DND-41 (cell line): Measurements from ENCODE around the gene TOR2A.

Source experiments
- ATAC-seq: fragments of 200-7000 bp; cut with Tn5 transposase; 3 replicates; pipeline ENCODE4 v1.9.1; 2021; ENCODE audit warnings: low read depth; ENCODE audit not compliant: insufficient read depth
- DNase-seq: peaks from one replicate; pipeline ENCODE4 v3.0.0-alpha.2; 2020
- H2AFZ ChIP-seq: 2 replicates; pipeline ENCODE4 v1.6.0; 2012; ENCODE audit warnings: low read depth, low read length
- H3K27ac ChIP-seq: 2 replicates; pipeline ENCODE4 v1.5.1; 2012; ENCODE audit warnings: low read length, inconsistent platforms
- H3K27me3 ChIP-seq: fragments of 200-600 bp; sonication (generic); 2 replicates; pipeline ENCODE4 v1.6.0; 2012; ENCODE audit warnings: low read length, mild to moderate bottlenecking, inconsistent platforms; ENCODE audit not compliant: insufficient read depth, poor library complexity
- H3K36me3 ChIP-seq: 2 replicates; pipeline ENCODE4 v1.5.1; 2012; ENCODE audit warnings: low read length, inconsistent platforms; ENCODE audit not compliant: insufficient read depth
- H3K4me1 ChIP-seq: 2 replicates; pipeline ENCODE4 v1.5.1; 2012; ENCODE audit warnings: mild to moderate bottlenecking, low read length; ENCODE audit not compliant: insufficient read depth
- H3K4me2 ChIP-seq: 2 replicates; pipeline ENCODE4 v1.6.0; 2012; ENCODE audit warnings: mild to moderate bottlenecking, moderate library complexity, low read length, inconsistent platforms; ENCODE audit not compliant: insufficient read depth
- H3K4me3 ChIP-seq, 2 experiments: fragments of 200-600 bp in 1 of 2; shearing (Covaris generic) in 1 of 2; 2 replicates each; pipeline ENCODE4 v1.5.1; 2012 to 2016; ENCODE audit warnings: inconsistent platforms in 2 of 2, low read length in 2 of 2, mild to moderate bottlenecking in 2 of 2, low read depth in 1 of 2, moderate library complexity in 1 of 2
- H3K79me2 ChIP-seq: 2 replicates; pipeline ENCODE4 v1.6.0; 2012; ENCODE audit warnings: low read length, inconsistent platforms; ENCODE audit not compliant: insufficient read depth
- H3K9ac ChIP-seq: 2 replicates; pipeline ENCODE4 v1.6.0; 2012; ENCODE audit warnings: low read depth, mild to moderate bottlenecking, inconsistent platforms, low read length, moderate library complexity
- H3K9me3 ChIP-seq: 2 replicates; pipeline ENCODE4 v1.5.1; 2012; ENCODE audit warnings: low read length, moderate library complexity, mild to moderate bottlenecking, inconsistent platforms; ENCODE audit not compliant: insufficient read depth, severe bottlenecking
- H4K20me1 ChIP-seq: 2 replicates; pipeline ENCODE4 v1.6.0; 2012; ENCODE audit warnings: low read length; ENCODE audit not compliant: insufficient read depth
- CTCF ChIP-seq: IDR thresholded peaks from 2 replicates; pipeline ENCODE4 v1.5.1; 2012; ENCODE audit warnings: borderline replicate concordance, low read length, moderate library complexity, mild to moderate bottlenecking; ENCODE audit not compliant: poor library complexity, severe bottlenecking; ENCODE audit errors: extremely low read depth
- EZH2 ChIP-seq: IDR thresholded peaks from 3 replicates; pipeline ENCODE4 v1.6.1; 2012; ENCODE audit warnings: borderline replicate concordance, low read depth, mild to moderate bottlenecking, moderate library complexity, low read length, inconsistent platforms; ENCODE audit not compliant: severe bottlenecking

The TOR2A gene

GRCh38 chr9:127753622-127754021, 18.5 kb upstream of the TOR2A start:
- no peaks in the 10 kb centered on the region for H4K20me1 ChIP-seq
- no peak for ATAC-seq
- H3K79me2 ChIP-seq, result no peaks in the 10 kb centered on the region
- H3K36me3 ChIP-seq, result no peaks in the 10 kb centered on the region
- H3K4me3 ChIP-seq, result no peak overlapping the region
- H3K27me3 ChIP-seq, result no peaks in the 10 kb centered on the region
- H3K9ac ChIP-seq, result no peak overlapping the region
- H3K4me1 ChIP-seq, result no peaks in the 10 kb centered on the region
- no peak overlapping the region for H2AFZ ChIP-seq
- no peaks in the 10 kb centered on the region for H3K9me3 ChIP-seq
- H3K27ac ChIP-seq, result no peak overlapping the region
- no peak overlapping the region for H3K4me2 ChIP-seq
- DNase-seq, result no peak
- TF ChIP-seq EZH2 (no peak), CTCF (no peak)

GRCh38 chr9:127753148-127753547, 18.1 kb upstream of the TOR2A start:
- no peak overlapping the region for H2AFZ ChIP-seq
- H4K20me1 ChIP-seq, result no peaks in the 10 kb centered on the region
- H3K4me3 ChIP-seq, result no peak overlapping the region
- no peak for DNase-seq
- H3K27me3 ChIP-seq, result no peaks in the 10 kb centered on the region
- TF ChIP-seq EZH2 (no peak), CTCF (no peak)
- no peak overlapping the region for H3K4me2 ChIP-seq
- no peak overlapping the region for H3K27ac ChIP-seq
- H3K36me3 ChIP-seq, result no peaks in the 10 kb centered on the region
- no peaks in the 10 kb centered on the region for H3K4me1 ChIP-seq
- no peak for ATAC-seq
- H3K9me3 ChIP-seq, result no peaks in the 10 kb centered on the region
- H3K79me2 ChIP-seq, result no peaks in the 10 kb centered on the region
- no peak overlapping the region for H3K9ac ChIP-seq

- H4K20me1 ChIP-seq, result no peaks in the 10 kb centered on the region
- no peaks in the 10 kb centered on the region for H3K4me1 ChIP-seq
- H3K79me2 ChIP-seq, result no peaks in the 10 kb centered on the region
- H3K9me3 ChIP-seq, result no peaks in the 10 kb centered on the region
- H3K9ac ChIP-seq, result no peak overlapping the region
- DNase-seq, result peak; percentile 40
- no peak for TF ChIP-seq CTCF
- TF ChIP-seq EZH2, result no peak
- H3K36me3 ChIP-seq, result no peaks in the 10 kb centered on the region
- no peak overlapping the region for H3K4me2 ChIP-seq
- ATAC-seq, result peak; percentile 70
- H3K27ac ChIP-seq, result no peak overlapping the region
- H2AFZ ChIP-seq, result no peak overlapping the region
- H3K27me3 ChIP-seq, result no peaks in the 10 kb centered on the region
- H3K4me3 ChIP-seq, result no peak overlapping the region
These were observed 16.4 kb upstream of the TOR2A start for GRCh38 chr9:127751269-127752054.
